IMR-90 (cell line): ENCODE results near the gene EYS. TPM values are rescaled to one million over a fixed set of nuclear protein-coding genes. Genes with fewer than 3 reads are reported as not detected.
A peak's percentile ranks its signal among the peaks of the same experiment; 100 is the strongest.

Source experiments
- ATAC-seq: fragments of 200-7000 bp; cut with Tn5 transposase; 2 replicates; pipeline ENCODE4 v1.9.1; 2020; ENCODE audit warnings: low read depth, mild to moderate bottlenecking, moderate library complexity
- BruUV-seq: library from RNA; stranded (reverse); fragments of 400-500 nt; replicated peaks from 2 replicates; lab custom pipeline; 2021; lab: Mats Ljungman, UMichigan
- CTCF ChIA-PET: fragments of 300-600 bp; formaldehyde crosslinking; extraction: SDS; loops from one replicate; lab custom pipeline; 2021; ENCODE audit warnings: antibody characterized with exemption; lab: Yijun Ruan, JAX
- POLR2A ChIA-PET: fragments of 300-600 bp; sonication (Branson Sonifier 250); formaldehyde crosslinking; loops from one replicate; lab custom pipeline; 2022; ENCODE audit warnings: antibody characterized with exemption; ENCODE audit not compliant: unreplicated experiment; lab: Charles Lee
- DNase-seq: peaks from one replicate; pipeline ENCODE4 v3.0.0; 2013
- H2AFZ ChIP-seq: replicated peaks from 2 replicates; pipeline ENCODE3; 2013; ENCODE audit warnings: low read length, mild to moderate bottlenecking; ENCODE audit not compliant: poor library complexity
- H2AK5ac ChIP-seq: 2 replicates; pipeline ENCODE4 v1.6.1; 2013; ENCODE audit warnings: low read depth, low read length, inconsistent platforms
- H2AK9ac ChIP-seq: replicated peaks from 2 replicates; pipeline ENCODE3; 2013; ENCODE audit warnings: mild to moderate bottlenecking, low read depth, low read length, moderate library complexity; ENCODE audit not compliant: poor library complexity
- H2BK120ac ChIP-seq: 2 replicates; pipeline ENCODE4 v1.6.1; 2013; ENCODE audit warnings: low read depth, low read length, inconsistent platforms
- H2BK15ac ChIP-seq: 3 replicates; pipeline ENCODE4 v1.6.1; 2013; ENCODE audit warnings: low read depth, low read length, inconsistent platforms
- H2BK20ac ChIP-seq: 2 replicates; pipeline ENCODE4 v1.6.1; 2013; ENCODE audit warnings: low read depth, mild to moderate bottlenecking, inconsistent platforms, low read length, moderate library complexity
- H2BK5ac ChIP-seq: 2 replicates; pipeline ENCODE4 v1.6.1; 2013; ENCODE audit warnings: mild to moderate bottlenecking, low read depth, low read length, inconsistent platforms; ENCODE audit not compliant: poor library complexity, severe bottlenecking
- H3K14ac ChIP-seq: replicated peaks from 2 replicates; pipeline ENCODE4 v1.6.1; 2013; ENCODE audit warnings: low read depth, low read length, inconsistent platforms
- H3K18ac ChIP-seq: 2 replicates; pipeline ENCODE4 v1.6.1; 2013; ENCODE audit warnings: low read depth, low read length, control low read depth
- H3K23ac ChIP-seq: 2 replicates; pipeline ENCODE4 v1.6.1; 2013; ENCODE audit warnings: low read depth, low read length, inconsistent platforms
- H3K27ac ChIP-seq: 2 replicates; pipeline ENCODE4 v1.5.1; 2013; ENCODE audit warnings: mild to moderate bottlenecking, control low read depth, low read length; ENCODE audit not compliant: insufficient read depth
- H3K27me3 ChIP-seq: 2 replicates; pipeline ENCODE4 v1.6.1; 2013; ENCODE audit warnings: low read length; ENCODE audit not compliant: control insufficient read depth, insufficient read depth
- H3K36me3 ChIP-seq: 2 replicates; pipeline ENCODE4 v1.6.1; 2013; ENCODE audit warnings: low read length, mixed read lengths; ENCODE audit not compliant: control insufficient read depth, insufficient read depth
- H3K4ac ChIP-seq: 2 replicates; pipeline ENCODE4 v1.6.1; 2013; ENCODE audit warnings: low read depth, low read length, inconsistent platforms
- H3K4me1 ChIP-seq: 2 replicates; pipeline ENCODE4 v1.6.1; 2013; ENCODE audit warnings: low read length, mixed read lengths; ENCODE audit not compliant: control insufficient read depth, insufficient read depth
- H3K4me2 ChIP-seq: 2 replicates; pipeline ENCODE4 v1.6.1; 2013; ENCODE audit warnings: low read depth, mild to moderate bottlenecking, control low read depth, low read length, moderate library complexity
- H3K4me3 ChIP-seq: 2 replicates; pipeline ENCODE4 v1.5.1; 2013; ENCODE audit warnings: low read depth, mild to moderate bottlenecking, control low read depth, low read length, moderate library complexity; ENCODE audit not compliant: insufficient read depth
- H3K56ac ChIP-seq: 2 replicates; pipeline ENCODE4 v1.6.1; 2013; ENCODE audit warnings: low read length, inconsistent platforms; ENCODE audit not compliant: insufficient read depth; ENCODE audit errors: extremely low read depth
- H3K79me1 ChIP-seq, 2 experiments: 2 replicates each; pipeline ENCODE4 v1.6.1; 2013; ENCODE audit warnings: low read length in 2 of 2, inconsistent platforms in 1 of 2, low read depth in 1 of 2
- H3K9ac ChIP-seq: 2 replicates; pipeline ENCODE4 v1.6.1; 2013; ENCODE audit warnings: low read depth, low read length, control low read depth
- H3K9me1 ChIP-seq: 2 replicates; pipeline ENCODE4 v1.6.1; 2013; ENCODE audit warnings: low read length, inconsistent platforms; ENCODE audit not compliant: insufficient read depth
- H3K9me3 ChIP-seq: 2 replicates; pipeline ENCODE4 v1.6.1; 2013; ENCODE audit warnings: low read length; ENCODE audit not compliant: control insufficient read depth, insufficient read depth
- H4K20me1 ChIP-seq: 2 replicates; pipeline ENCODE4 v1.6.1; 2013; ENCODE audit warnings: low read length, inconsistent platforms; ENCODE audit not compliant: insufficient read depth
- H4K5ac ChIP-seq: 2 replicates; pipeline ENCODE4 v1.6.1; 2013; ENCODE audit warnings: mild to moderate bottlenecking, low read depth, low read length, control low read depth
- H4K8ac ChIP-seq, 2 experiments: 2 replicates each; pipeline ENCODE4 v1.6.1; 2013; ENCODE audit warnings: low read depth in 2 of 2, low read length in 2 of 2, control low read depth in 1 of 2, inconsistent platforms in 1 of 2
- H4K91ac ChIP-seq: 2 replicates; pipeline ENCODE4 v1.6.1; 2013; ENCODE audit warnings: low read depth, low read length, inconsistent platforms; ENCODE audit not compliant: insufficient read depth
- MAFK ChIP-seq: IDR thresholded peaks from 2 replicates; pipeline ENCODE4 v1.6.1; 2012; ENCODE audit warnings: low read depth, low read length, improper control_type of control experiment
- RAD21 ChIP-seq: IDR thresholded peaks from 2 replicates; pipeline ENCODE4 v1.6.1; 2012; ENCODE audit warnings: low read length, improper control_type of control experiment
- WGBS, 2 experiments: methylation state at CpG; one replicate each; pipeline versions ENCODE4 v1.1.5 to v1.1.7; 2013; ENCODE audit warnings: missing lambda C conversion rate in 2 of 2; ENCODE audit not compliant: insufficient read length in 1 of 2; ENCODE audit errors: extremely low coverage in 2 of 2; 5-methylcytosine and 5-hydroxymethylcytosine counted together
- dilution Hi-C: fragments of 300-500 bp; cut with HindIII; formaldehyde crosslinking; loops from one replicate; pipeline ENCODE4 v1.14.3; 2018; ENCODE audit warnings: low sequenced_read_pairs; ENCODE audit not compliant: unreplicated experiment
- in situ Hi-C: fragments of 300-500 bp; cut with MboI; formaldehyde crosslinking; loops from 3 replicates; pipeline ENCODE4 v1.14.3; 2019; ENCODE audit warnings: low sequenced_read_pairs, inconsistent platforms, mixed read lengths
- intact Hi-C: fragments of 100-400 bp; cut with micrococcal nuclease; formaldehyde crosslinking; loops from 2 replicates; pipeline ENCODE4 v1.10.0; 2022
- polyA plus RNA-seq, 3 experiments: library from polyadenylated mRNA; depleted of rRNA; stranded (reverse); fragments of >200 nt; gene quantifications; 2 replicates each; pipeline ENCODE4 v1.2.3, GENCODE V29; 2012; ENCODE audit warnings: low replicate concordance in 1 of 3
- total RNA-seq: library from RNA; depleted of rRNA; stranded (reverse); fragments of >200 nt; gene quantifications from 2 replicates; pipeline ENCODE4 v1.2.3, GENCODE V29; 2012

Gene EYS
- total and polyA plus RNA-seq, 2 of the 4 experiments (the other 2 are of a cell fraction) = under 0.01 TPM; not detected in 1

DNA sequence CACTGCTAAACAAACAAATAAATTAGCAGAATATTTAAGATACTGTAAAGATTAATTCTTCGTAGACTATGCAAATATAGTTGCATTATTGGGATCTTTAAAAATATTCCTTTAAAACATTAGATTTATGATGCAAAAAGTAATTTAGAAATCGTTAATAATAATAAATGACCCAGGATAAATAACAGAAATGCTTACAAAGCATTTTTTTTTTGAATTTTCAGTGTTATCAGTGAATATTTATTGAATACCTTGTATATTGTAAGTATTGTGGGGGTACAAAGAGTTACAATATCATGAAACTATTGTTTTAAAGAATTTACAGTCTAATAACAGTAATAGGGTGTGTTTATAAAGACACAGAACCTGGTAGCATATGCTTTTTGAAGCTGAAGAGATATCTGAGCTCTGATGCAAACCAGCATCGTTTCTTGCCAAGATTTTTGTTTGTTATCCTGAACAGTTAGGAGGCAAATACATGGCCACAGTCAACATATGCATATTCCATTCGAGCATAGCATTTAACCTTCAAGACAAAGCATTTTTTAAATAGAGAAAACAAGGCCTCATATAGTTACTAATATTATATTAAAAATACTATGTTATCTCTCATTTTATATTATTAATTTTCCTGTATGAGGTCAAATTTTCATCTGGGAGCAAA lies 1584.2 kb downstream of the EYS start:
- H3K4ac ChIP-seq = no peak overlapping the region
- no peaks in the 10 kb centered on the region for H4K20me1 ChIP-seq
- ATAC-seq (no peak), DNase-seq (no peak)
- BruUV-seq = no TSS peak
- H3K18ac ChIP-seq = no peak overlapping the region
- no peak overlapping the region for H2BK120ac ChIP-seq
- H3K14ac ChIP-seq = no peak overlapping the region
- ChIA-PET CTCF (no interaction called here), POLR2A (no interaction called here)
- peak; percentile 44 for TF ChIP-seq MAFK
- no peak for TF ChIP-seq RAD21
- dilution Hi-C loops (no loop called here), in situ Hi-C loops (no loop called here), intact Hi-C loops (no loop called here)
- H2BK20ac ChIP-seq = no peak overlapping the region
- H3K9me1 ChIP-seq = no peaks in the 10 kb centered on the region
- WGBS, 2 experiments = no CpG with 5 or more reads among the region's 4 CpGs
- no peak overlapping the region for H2BK15ac ChIP-seq
- no peak overlapping the region for H4K5ac ChIP-seq
- H3K56ac ChIP-seq = no peak overlapping the region
- H2AFZ ChIP-seq = no peak overlapping the region
- H2AK5ac ChIP-seq = no peak overlapping the region
- no peaks in the 10 kb centered on the region for H3K79me1 ChIP-seq
- H3K27me3 ChIP-seq = no peaks in the 10 kb centered on the region
- no peak overlapping the region for H2AK9ac ChIP-seq
- no peak overlapping the region for H4K91ac ChIP-seq
- H2BK5ac ChIP-seq = no peak overlapping the region
- no peak overlapping the region for H3K4me3 ChIP-seq
- no peaks in the 10 kb centered on the region for H3K4me1 ChIP-seq
- no peak overlapping the region for H3K9ac ChIP-seq
- no peak overlapping the region for H3K4me2 ChIP-seq
- H3K9me3 ChIP-seq = no peaks in the 10 kb centered on the region
- no peak overlapping the region for H3K23ac ChIP-seq
- no peak overlapping the region for H3K27ac ChIP-seq
- H3K36me3 ChIP-seq = no peaks in the 10 kb centered on the region
- H4K8ac ChIP-seq = no peak overlapping the region
